Hepatocyte (in vitro differentiated cells): ENCODE results near the gene TGM4. TPM values are rescaled to one million over a fixed set of nuclear protein-coding genes. Genes with fewer than 3 reads are reported as not detected.

Experiments
- DNase-seq: peaks from one replicate; pipeline ENCODE4 v3.0.0-alpha.2; 2016; ENCODE audit warnings: low spot score
- H2AFZ ChIP-seq: fragments of 200-600 bp; sonication (generic); 2 replicates; pipeline ENCODE4 v1.6.0; 2016; ENCODE audit warnings: antibody characterized with exemption, mild to moderate bottlenecking
- H3K27ac ChIP-seq: fragments of 200-600 bp; sonication (generic); 2 replicates; pipeline ENCODE4 v1.5.1; 2016; ENCODE audit warnings: mild to moderate bottlenecking
- H3K27me3 ChIP-seq: fragments of 200-600 bp; sonication (generic); 2 replicates; pipeline ENCODE4 v1.6.1; 2016
- H3K36me3 ChIP-seq: fragments of 200-600 bp; sonication (generic); replicated peaks from 2 replicates; pipeline ENCODE4 v1.5.1; 2016; ENCODE audit warnings: low read depth; ENCODE audit not compliant: insufficient read depth
- H3K4me1 ChIP-seq: fragments of 200-600 bp; sonication (generic); 2 replicates; pipeline ENCODE4 v1.5.1; 2016; ENCODE audit warnings: mild to moderate bottlenecking, moderate library complexity; ENCODE audit not compliant: insufficient read depth
- H3K4me2 ChIP-seq: fragments of 200-600 bp; sonication (generic); 2 replicates; pipeline ENCODE4 v1.6.0; 2016
- H3K4me3 ChIP-seq: fragments of 200-600 bp; sonication (generic); 2 replicates; pipeline ENCODE4 v1.5.1; 2016; ENCODE audit warnings: mild to moderate bottlenecking
- H3K79me2 ChIP-seq: fragments of 200-600 bp; sonication (generic); 2 replicates; pipeline ENCODE4 v1.6.0; 2017; ENCODE audit warnings: mild to moderate bottlenecking
- H3K9me2 ChIP-seq: fragments of 200-600 bp; sonication (generic); replicated peaks from 2 replicates; pipeline ENCODE4 v1.6.0; 2017; ENCODE audit warnings: mild to moderate bottlenecking; ENCODE audit not compliant: insufficient read depth
- H3K9me3 ChIP-seq: fragments of 200-600 bp; sonication (generic); 2 replicates; pipeline ENCODE4 v1.5.1; 2016; ENCODE audit warnings: low read depth, mild to moderate bottlenecking
- H4K20me1 ChIP-seq: fragments of 200-600 bp; sonication (generic); 2 replicates; pipeline ENCODE4 v1.6.0; 2016; ENCODE audit warnings: mild to moderate bottlenecking; ENCODE audit not compliant: insufficient read depth, poor library complexity, severe bottlenecking
- EZH2 ChIP-seq: fragments of 200-600 bp; sonication (generic); IDR thresholded peaks from 2 replicates; pipeline ENCODE4 v1.6.1; 2016; ENCODE audit warnings: antibody characterized with exemption, mild to moderate bottlenecking, borderline replicate concordance
- EZH2phosphoT487 ChIP-seq: fragments of 200-600 bp; sonication (generic); IDR thresholded peaks from one replicate; pipeline ENCODE4 v1.6.1; 2018; ENCODE audit warnings: antibody characterized with exemption, mild to moderate bottlenecking, low read depth, moderate library complexity; ENCODE audit not compliant: unreplicated experiment, severe bottlenecking
- WGBS: methylation state at CpG from one replicate; pipeline ENCODE4 v1.1.6; 2016; ENCODE audit warnings: low lambda C conversion rate; ENCODE audit errors: missing lambda C conversion rate; 5-methylcytosine and 5-hydroxymethylcytosine counted together
- polyA plus RNA-seq: library from polyadenylated mRNA; unstranded; fragments of >200 nt; fragmentation: Nextera tagmentation; extraction: Ambion mirVana; gene quantifications from 2 replicates; pipeline ENCODE4 v1.2.1, GENCODE V29; 2016
- total RNA-seq: library from RNA; depleted of rRNA; stranded (reverse); fragments of >200 nt; gene quantifications from 2 replicates; pipeline ENCODE4 v1.2.3, GENCODE V29; 2014
- TF ChIP-seq, protein P1 (sequence below): fragments of 200-600 bp; sonication (generic); IDR thresholded peaks from 2 replicates; pipeline ENCODE4 v1.5.1; 2016; ENCODE audit warnings: antibody characterized with exemption, mild to moderate bottlenecking; ENCODE audit not compliant: poor library complexity

TGM4 gene
- total and polyA plus RNA-seq, 2 experiments from 2014 or later: 0.43 TPM; not detected in 1

- Histone ChIP-seq H2AFZ (no peak overlapping the region), H3K9me3 (no peaks in the 10 kb centered on the region), H3K4me1 (no peaks in the 10 kb centered on the region), H3K4me2 (no peak overlapping the region), H3K27ac (no peak overlapping the region), H3K36me3 (no peaks in the 10 kb centered on the region), H3K79me2 (no peaks in the 10 kb centered on the region), H3K27me3 (no peaks in the 10 kb centered on the region), H3K4me3 (no peak overlapping the region), H4K20me1 (no peaks in the 10 kb centered on the region), H3K9me2 (no peaks in the 10 kb centered on the region)
- no peak for TF ChIP-seq EZH2phosphoT487
- no peak for TF ChIP-seq EZH2
- WGBS: 97% methylated on average over 10 of the region's 10 CpGs
- no peak for DNase-seq
These were observed 51.8 kb downstream of the TGM4 start for GRCh38 chr3:44926172-44926571.

- Histone ChIP-seq H3K4me2 (no peak overlapping the region), H4K20me1 (no peaks in the 10 kb centered on the region), H3K27me3 (no peaks in the 10 kb centered on the region), H3K27ac (no peak overlapping the region), H3K4me3 (no peak overlapping the region), H2AFZ (no peak overlapping the region), H3K79me2 (no peaks in the 10 kb centered on the region), H3K4me1 (no peaks in the 10 kb centered on the region), H3K9me2 (no peaks in the 10 kb centered on the region), H3K36me3 (no peaks in the 10 kb centered on the region), H3K9me3 (no peaks in the 10 kb centered on the region)
- WGBS: 88% methylated on average over 7 of the region's 7 CpGs
- no peak for DNase-seq
- TF ChIP-seq EZH2phosphoT487: no peak
- TF ChIP-seq, protein P1, sequence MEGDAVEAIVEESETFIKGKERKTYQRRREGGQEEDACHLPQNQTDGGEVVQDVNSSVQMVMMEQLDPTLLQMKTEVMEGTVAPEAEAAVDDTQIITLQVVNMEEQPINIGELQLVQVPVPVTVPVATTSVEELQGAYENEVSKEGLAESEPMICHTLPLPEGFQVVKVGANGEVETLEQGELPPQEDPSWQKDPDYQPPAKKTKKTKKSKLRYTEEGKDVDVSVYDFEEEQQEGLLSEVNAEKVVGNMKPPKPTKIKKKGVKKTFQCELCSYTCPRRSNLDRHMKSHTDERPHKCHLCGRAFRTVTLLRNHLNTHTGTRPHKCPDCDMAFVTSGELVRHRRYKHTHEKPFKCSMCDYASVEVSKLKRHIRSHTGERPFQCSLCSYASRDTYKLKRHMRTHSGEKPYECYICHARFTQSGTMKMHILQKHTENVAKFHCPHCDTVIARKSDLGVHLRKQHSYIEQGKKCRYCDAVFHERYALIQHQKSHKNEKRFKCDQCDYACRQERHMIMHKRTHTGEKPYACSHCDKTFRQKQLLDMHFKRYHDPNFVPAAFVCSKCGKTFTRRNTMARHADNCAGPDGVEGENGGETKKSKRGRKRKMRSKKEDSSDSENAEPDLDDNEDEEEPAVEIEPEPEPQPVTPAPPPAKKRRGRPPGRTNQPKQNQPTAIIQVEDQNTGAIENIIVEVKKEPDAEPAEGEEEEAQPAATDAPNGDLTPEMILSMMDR: no peak
- no peak for TF ChIP-seq EZH2
These were observed 52.5 kb downstream of the TGM4 start for GRCh38 chr3:44926921-44927320.

DNA sequence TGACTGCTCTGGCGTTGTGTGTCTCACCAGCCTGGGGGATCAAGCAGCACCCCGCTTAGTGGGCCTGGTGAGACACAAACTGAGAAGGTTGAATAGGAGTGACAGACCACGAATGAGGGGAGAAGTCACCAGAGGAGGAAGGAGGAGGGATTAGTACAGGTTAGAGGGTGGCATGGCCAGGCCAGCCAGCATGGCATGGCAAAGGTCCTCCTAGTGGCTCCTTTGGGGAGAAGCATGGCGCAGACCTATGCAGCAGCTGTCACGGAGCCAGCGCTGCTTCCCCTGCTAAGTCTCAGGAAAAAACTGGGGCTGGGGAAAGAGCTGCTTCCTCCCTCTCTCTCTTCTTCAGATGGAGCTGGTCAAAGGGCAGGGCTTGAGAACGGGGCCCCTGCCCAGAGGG is 53.0 kb downstream of the TGM4 start:
- no peaks in the 10 kb centered on the region for H3K4me1 ChIP-seq
- H3K4me2 ChIP-seq: no peak overlapping the region
- H4K20me1 ChIP-seq: no peaks in the 10 kb centered on the region
- H3K27ac ChIP-seq: no peak overlapping the region
- no peaks in the 10 kb centered on the region for H3K9me2 ChIP-seq
- WGBS: 91% methylated on average over 7 of the region's 7 CpGs
- no peaks in the 10 kb centered on the region for H3K27me3 ChIP-seq
- DNase-seq: no peak
- H3K4me3 ChIP-seq: no peak overlapping the region
- H3K9me3 ChIP-seq: no peaks in the 10 kb centered on the region
- TF ChIP-seq, protein P1: no peak
- no peak for TF ChIP-seq EZH2
- no peak for TF ChIP-seq EZH2phosphoT487
- no peaks in the 10 kb centered on the region for H3K79me2 ChIP-seq
- no peaks in the 10 kb centered on the region for H3K36me3 ChIP-seq
- H2AFZ ChIP-seq: no peak overlapping the region

- Histone ChIP-seq H3K9me2 (no peaks in the 10 kb centered on the region), H3K27ac (no peak overlapping the region), H3K4me3 (no peak overlapping the region), H3K79me2 (no peaks in the 10 kb centered on the region), H2AFZ (no peak overlapping the region), H3K36me3 (no peaks in the 10 kb centered on the region), H3K4me1 (no peaks in the 10 kb centered on the region), H3K9me3 (no peaks in the 10 kb centered on the region), H3K27me3 (no peaks in the 10 kb centered on the region), H3K4me2 (no peak overlapping the region), H4K20me1 (no peaks in the 10 kb centered on the region)
- WGBS: 99% methylated on average over 5 of the region's 5 CpGs
- no peak for TF ChIP-seq EZH2phosphoT487
- TF ChIP-seq, protein P1: no peak
- TF ChIP-seq EZH2: no peak
- DNase-seq: no peak
These were observed 55.4 kb downstream of the TGM4 start for GRCh38 chr3:44929782-44930181.
